Keratinocyte (primary cell): ENCODE results near the gene GYS2. TPM values are rescaled to one million over a fixed set of nuclear protein-coding genes. Genes with fewer than 3 reads are reported as not detected.

Source experiments
- DNase-seq: peaks from one replicate; pipeline ENCODE4 v3.0.0-alpha.2; 2011; ENCODE audit warnings: low read depth, missing footprints, low spot score
- FAIRE-seq: peaks from 2 replicates; lab custom pipeline; 2011; peaks lifted over from hg19 to GRCh38; lab: Jason Lieb, UNC
- H2AFZ ChIP-seq: 2 replicates; pipeline ENCODE4 v1.6.0; 2012; ENCODE audit warnings: low read length, control low read depth, inconsistent platforms; ENCODE audit not compliant: control insufficient read depth
- H3K27ac ChIP-seq: 2 replicates; pipeline ENCODE4 v1.5.1; 2011; ENCODE audit warnings: low read length; ENCODE audit not compliant: control insufficient read depth, insufficient read depth
- H3K27me3 ChIP-seq: 3 replicates; pipeline ENCODE4 v1.6.0; 2011; ENCODE audit warnings: low read length; ENCODE audit not compliant: control insufficient read depth, insufficient read depth; ENCODE audit errors: extremely low read depth
- H3K36me3 ChIP-seq, 2 experiments: 2 replicates in 1 of 2; 3 replicates in 1 of 2; pipeline ENCODE4 v1.5.1; 2011; ENCODE audit warnings: low read length in 2 of 2, mild to moderate bottlenecking in 1 of 2; ENCODE audit not compliant: control insufficient read depth in 2 of 2, insufficient read depth in 2 of 2; ENCODE audit errors: extremely low read depth in 1 of 2
- H3K4me1 ChIP-seq: 3 replicates; pipeline ENCODE4 v1.5.1; 2011; ENCODE audit warnings: low read length; ENCODE audit not compliant: control insufficient read depth, insufficient read depth; ENCODE audit errors: extremely low read depth
- H3K4me2 ChIP-seq: 3 replicates; pipeline ENCODE4 v1.6.0; 2011; ENCODE audit warnings: low read depth, low read length; ENCODE audit not compliant: control insufficient read depth, insufficient read depth; ENCODE audit errors: extremely low read depth
- H3K4me3 ChIP-seq, 3 experiments: fragments of 200-600 bp in 1 of 3; sonication (generic) in 1 of 3; 2 replicates in 2 of 3; 3 replicates in 1 of 3; pipeline ENCODE4 v1.5.1; 2011 to 2016; ENCODE audit warnings: low read length in 3 of 3, mild to moderate bottlenecking in 3 of 3, control low read depth in 2 of 3, inconsistent platforms in 1 of 3, low read depth in 1 of 3, mixed read lengths in 1 of 3, mixed run types in 1 of 3, moderate library complexity in 1 of 3; ENCODE audit not compliant: control insufficient read depth in 2 of 3, insufficient read depth in 2 of 3; ENCODE audit errors: extremely low read depth in 1 of 3
- H3K79me2 ChIP-seq: 2 replicates; pipeline ENCODE4 v1.6.0; 2012; ENCODE audit warnings: low read length; ENCODE audit not compliant: control insufficient read depth, insufficient read depth
- H3K9ac ChIP-seq: 3 replicates; pipeline ENCODE4 v1.6.0; 2011; ENCODE audit warnings: low read length; ENCODE audit not compliant: control insufficient read depth, insufficient read depth; ENCODE audit errors: extremely low read depth
- H3K9me1 ChIP-seq: 3 replicates; pipeline ENCODE4 v1.6.0; 2011; ENCODE audit warnings: low read length; ENCODE audit not compliant: control insufficient read depth, insufficient read depth; ENCODE audit errors: extremely low read depth
- H3K9me3 ChIP-seq: 2 replicates; pipeline ENCODE4 v1.5.1; 2012; ENCODE audit warnings: low read depth, low read length; ENCODE audit not compliant: control insufficient read depth
- H4K20me1 ChIP-seq: 3 replicates; pipeline ENCODE4 v1.6.0; 2011; ENCODE audit warnings: low read length; ENCODE audit not compliant: control insufficient read depth, insufficient read depth; ENCODE audit errors: extremely low read depth
- CTCF ChIP-seq, 3 experiments: IDR thresholded peaks in 1 of 3; conservative IDR thresholded peaks in 1 of 3; optimal IDR thresholded peaks in 1 of 3; 2 replicates in 2 of 3; 3 replicates in 1 of 3; pipeline versions ENCODE3 to v1.5.1; 2011; ENCODE audit warnings: low read length in 3 of 3, mild to moderate bottlenecking in 3 of 3, moderate library complexity in 2 of 3, control low read depth in 1 of 3, inconsistent platforms in 1 of 3; ENCODE audit not compliant: insufficient read depth in 2 of 3; ENCODE audit errors: extremely low read depth in 1 of 3
- EZH2 ChIP-seq: IDR thresholded peaks from one replicate; pipeline ENCODE4 v1.6.1; 2012; ENCODE audit warnings: inconsistent platforms, mild to moderate bottlenecking, low read length, moderate library complexity
- dilution Hi-C: fragments of 300-500 bp; cut with MboI; formaldehyde crosslinking; loops from one replicate; pipeline ENCODE4 v1.7.0; 2020; ENCODE audit warnings: low sequenced_read_pairs; ENCODE audit not compliant: extremely low pct_ligation_motif_present
- polyA plus RNA-seq, 5 experiments: library from polyadenylated mRNA; depleted of rRNA in 3 of 5; stranded (reverse) in 3 of 5; stranded (forward) in 1 of 5; unstranded in 1 of 5; fragments of >200 nt; gene quantifications; 1 replicate in 1 of 5; 2 replicates in 3 of 5; 3 replicates in 1 of 5; pipeline versions ENCODE4 v1.2.1 to v1.2.3, GENCODE V29; 2011 to 2012; ENCODE audit warnings: missing spikeins in 2 of 5, low read depth in 1 of 5, low replicate concordance in 1 of 5

Gene GYS2
- polyA plus RNA-seq, 1 donor (not counting 4 experiments of a cell fraction or from before 2014, with no cell fraction given): not detected

DNA sequence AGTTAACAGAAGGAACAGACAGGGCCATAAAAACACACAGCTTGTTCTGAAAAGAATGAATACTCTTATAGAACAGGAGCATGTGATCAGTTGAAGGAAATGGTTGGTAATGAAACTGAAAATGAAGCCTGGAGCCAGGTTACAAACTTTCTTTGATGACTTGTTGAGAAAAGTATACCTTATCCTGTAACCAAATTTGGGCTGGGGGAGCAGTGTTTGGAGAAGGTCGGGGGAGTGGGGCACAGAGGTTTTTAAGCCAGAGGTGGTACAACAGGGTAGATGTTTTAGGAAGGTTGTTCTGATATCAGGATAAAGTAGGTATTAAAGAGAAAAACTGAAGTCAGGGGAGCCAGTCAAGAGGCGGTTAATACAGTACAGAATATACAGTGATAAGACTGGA is 94.9 kb downstream of the GYS2 start:
- H3K4me2 ChIP-seq: no peak overlapping the region
- H3K36me3 ChIP-seq: peaks cover 3 to 10% of the 10 kb centered on the region in 2 experiments
- H3K9me3 ChIP-seq: no peaks in the 10 kb centered on the region
- no peak overlapping the region for H3K9ac ChIP-seq
- no peak for TF ChIP-seq CTCF (optimal IDR thresholded peaks at IDR 0.05 in 1 of 3, IDR thresholded peaks at IDR 0.05 in 1 of 3, conservative IDR thresholded peaks at IDR 0.05 in 1 of 3; ENCODE audit: extremely low read depth in 1 of 3, insufficient read depth in 2 of 3, low read length in 3 of 3)
- no peak for TF ChIP-seq EZH2
- FAIRE-seq: no peak
- H3K4me1 ChIP-seq: no peaks in the 10 kb centered on the region
- no peaks in the 10 kb centered on the region for H3K27me3 ChIP-seq
- DNase-seq: no peak
- no peaks in the 10 kb centered on the region for H3K9me1 ChIP-seq
- H4K20me1 ChIP-seq: no peaks in the 10 kb centered on the region
- dilution Hi-C loops: no loop called here
- peaks cover 19% of the 10 kb centered on the region for H3K79me2 ChIP-seq
- no peak overlapping the region for H2AFZ ChIP-seq
- no peak overlapping the region for H3K4me3 ChIP-seq
- H3K27ac ChIP-seq: no peak overlapping the region

GRCh38 chr12:21507849-21508248 is 96.8 kb downstream of the GYS2 start:
- Histone ChIP-seq H3K4me2 (no peak overlapping the region), H3K9ac (no peak overlapping the region), H4K20me1 (no peaks in the 10 kb centered on the region), H3K4me3 (no peak overlapping the region), H3K4me1 (peaks cover 2% of the 10 kb centered on the region), H3K36me3 (peaks cover 3 to 9% of the 10 kb centered on the region in 2 experiments), H3K9me1 (no peaks in the 10 kb centered on the region), H3K79me2 (peaks cover 38% of the 10 kb centered on the region), H3K27me3 (no peaks in the 10 kb centered on the region), H3K9me3 (no peaks in the 10 kb centered on the region), H2AFZ (no peak overlapping the region), H3K27ac (no peak overlapping the region)
- TF ChIP-seq EZH2 (no peak), CTCF (optimal IDR thresholded peaks at IDR 0.05 in 1 of 3, IDR thresholded peaks at IDR 0.05 in 1 of 3, conservative IDR thresholded peaks at IDR 0.05 in 1 of 3; ENCODE audit: extremely low read depth in 1 of 3, insufficient read depth in 2 of 3, low read length in 3 of 3) (no peak)
- DNase-seq: no peak
- no peak for FAIRE-seq
- dilution Hi-C loops: no loop called here
